ENCODE results near the gene ALK. TPM values are rescaled to one million over a fixed set of nuclear protein-coding genes. Genes with fewer than 3 reads are reported as not detected.

ALK gene
- total RNA-seq, 2 donors from 2014 or later, result 0.25 TPM; not detected in 1

- ATAC-seq (replicated peaks in 1 of 2), result no peak
- Mint-ChIP-seq H3K4me3 (no peak overlapping the region), H3K27me3 (ENCODE audit: low read depth) (no peaks in the 10 kb centered on the region), H3K27ac (no peak overlapping the region), H3K9me3 (peaks cover 0 to 4% of the 10 kb centered on the region in 2 donors), H3K36me3 (ENCODE audit: insufficient read depth in 2 of 2) (peaks cover 3 to 5% of the 10 kb centered on the region in 2 donors), H3K4me1 (ENCODE audit: low read depth) (peaks cover 20% of the 10 kb centered on the region)
- no peak for DNase-seq
Measured at GRCh38 chr2:29191817-29192216, 729.6 kb downstream of the ALK start.

DNA sequence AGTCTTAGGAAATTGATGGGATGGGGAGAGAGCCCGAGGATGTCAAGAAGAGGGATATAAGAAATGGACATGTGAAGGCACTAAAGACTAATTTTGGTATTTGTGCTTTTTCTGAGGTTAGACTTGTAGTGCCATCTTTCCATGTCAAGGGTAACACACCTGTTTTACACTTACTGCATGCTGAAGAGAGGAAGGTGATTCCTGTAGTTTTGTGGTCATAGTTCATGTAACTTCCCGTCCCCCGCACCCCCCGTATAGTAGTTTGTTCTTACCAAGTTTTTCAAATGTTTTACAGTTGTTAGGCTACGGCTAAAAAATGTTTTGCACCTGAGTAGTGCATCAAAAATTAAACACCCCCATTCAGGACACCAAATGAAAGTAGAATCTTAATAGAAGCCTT lies 732.3 kb downstream of the ALK start:
- H3K27me3 Mint-ChIP-seq (ENCODE audit: low read depth), result no peaks in the 10 kb centered on the region
- DNase-seq (peak in 1 of 2 donors; percentile 6), ATAC-seq (replicated peaks in 1 of 2) (peak; percentile 33 to 44)
- H3K4me3 Mint-ChIP-seq, result no peak overlapping the region
- peaks cover 20% of the 10 kb centered on the region for H3K4me1 Mint-ChIP-seq (ENCODE audit: low read depth)
- peaks cover 3 to 8% of the 10 kb centered on the region in 2 donors for H3K36me3 Mint-ChIP-seq (ENCODE audit: insufficient read depth in 2 of 2)
- no peak overlapping the region for H3K27ac Mint-ChIP-seq
- peaks cover 0 to 4% of the 10 kb centered on the region in 2 donors for H3K9me3 Mint-ChIP-seq

DNA sequence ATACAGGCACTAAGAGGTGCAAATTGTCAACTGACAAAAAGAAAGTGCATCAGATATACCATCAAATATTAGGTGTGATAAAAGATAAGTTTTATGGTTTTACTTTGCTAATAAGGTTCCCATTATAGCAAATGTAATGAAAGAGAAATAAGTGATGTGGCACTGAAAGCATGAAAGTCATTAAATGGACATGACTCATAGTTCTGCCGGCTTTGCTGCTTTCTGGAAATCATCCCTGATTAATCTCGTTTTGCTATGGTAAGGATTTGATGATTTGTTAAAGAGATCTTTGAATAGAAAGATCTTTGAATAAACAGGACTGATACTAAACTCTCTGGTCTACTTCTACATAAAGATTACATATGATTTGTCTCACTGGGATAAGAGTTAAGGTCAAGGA lies 733.5 kb downstream of the ALK start:
- no peak for DNase-seq
- no peak for ATAC-seq (replicated peaks in 1 of 2)
- Mint-ChIP-seq H3K27me3 (ENCODE audit: low read depth) (no peaks in the 10 kb centered on the region), H3K4me1 (ENCODE audit: low read depth) (peaks cover 20% of the 10 kb centered on the region), H3K36me3 (ENCODE audit: insufficient read depth in 2 of 2) (peaks cover 3 to 8% of the 10 kb centered on the region in 2 donors), H3K27ac (no peak overlapping the region), H3K4me3 (no peak overlapping the region), H3K9me3 (peaks cover 0 to 4% of the 10 kb centered on the region in 2 donors)

DNA sequence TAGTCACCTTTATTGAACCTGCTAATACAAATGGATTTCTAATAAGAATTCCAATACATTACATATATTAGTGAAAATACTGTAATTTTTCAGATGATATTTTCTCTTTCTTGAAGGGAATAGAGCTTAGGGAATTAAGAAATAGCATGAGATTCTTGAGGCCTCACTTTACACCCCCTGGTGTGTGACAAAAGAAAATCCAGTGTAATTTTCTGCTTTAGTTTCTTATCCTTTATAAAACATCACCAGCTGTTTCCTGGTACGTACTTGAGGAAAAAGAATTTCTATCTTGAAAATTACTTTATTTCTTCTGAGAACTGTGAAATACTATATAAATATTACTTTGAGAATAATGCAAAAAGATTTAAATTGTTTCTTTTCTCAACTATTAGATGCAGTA lies 734.6 kb downstream of the ALK start:
- H3K27ac Mint-ChIP-seq, result no peak overlapping the region
- peaks cover 3 to 8% of the 10 kb centered on the region in 2 donors for H3K36me3 Mint-ChIP-seq (ENCODE audit: insufficient read depth in 2 of 2)
- DNase-seq, result no peak
- no peaks in the 10 kb centered on the region for H3K27me3 Mint-ChIP-seq (ENCODE audit: low read depth)
- peaks cover 0 to 4% of the 10 kb centered on the region in 2 donors for H3K9me3 Mint-ChIP-seq
- peaks cover 20% of the 10 kb centered on the region for H3K4me1 Mint-ChIP-seq (ENCODE audit: low read depth)
- no peak for ATAC-seq (replicated peaks in 1 of 2)
- H3K4me3 Mint-ChIP-seq, result no peak overlapping the region

DNA sequence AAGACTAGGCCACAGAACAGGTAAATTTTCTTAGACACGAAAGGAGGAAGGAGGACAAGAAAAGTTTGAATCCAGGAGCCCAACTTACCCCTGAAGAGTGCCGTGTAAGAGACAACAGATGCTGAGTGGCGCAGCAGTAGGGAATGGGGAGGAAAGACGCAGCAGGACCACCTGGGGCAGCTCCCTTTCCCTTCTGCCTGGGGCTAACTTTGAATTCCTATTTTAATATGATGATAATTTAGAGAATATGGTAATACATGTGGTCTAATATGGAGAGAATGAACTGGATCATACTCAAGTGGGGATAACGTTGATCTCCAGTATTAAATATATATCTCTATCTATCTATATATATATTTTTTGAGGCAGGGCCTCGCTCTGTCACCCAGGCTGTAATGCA lies 736.9 kb downstream of the ALK start:
- peak overlapping the region; percentile 7 for H3K27ac Mint-ChIP-seq
- peaks cover 0 to 4% of the 10 kb centered on the region in 2 donors for H3K9me3 Mint-ChIP-seq
- peaks cover 27% of the 10 kb centered on the region for H3K4me1 Mint-ChIP-seq (ENCODE audit: low read depth)
- no peak for DNase-seq
- H3K4me3 Mint-ChIP-seq, result no peak overlapping the region
- no peak for ATAC-seq (replicated peaks in 1 of 2)
- peaks cover 3 to 8% of the 10 kb centered on the region in 2 donors for H3K36me3 Mint-ChIP-seq (ENCODE audit: insufficient read depth in 2 of 2)
- no peaks in the 10 kb centered on the region for H3K27me3 Mint-ChIP-seq (ENCODE audit: low read depth)

- Mint-ChIP-seq H3K4me1 (ENCODE audit: low read depth) (peaks cover 16% of the 10 kb centered on the region), H3K27ac (no peak overlapping the region), H3K27me3 (ENCODE audit: low read depth) (no peaks in the 10 kb centered on the region), H3K4me3 (no peak overlapping the region), H3K36me3 (ENCODE audit: insufficient read depth in 2 of 2) (peaks cover 3 to 8% of the 10 kb centered on the region in 2 donors), H3K9me3 (peaks cover 0 to 4% of the 10 kb centered on the region in 2 donors)
- DNase-seq, result no peak
- no peak for ATAC-seq (replicated peaks in 1 of 2)
Measured at GRCh38 chr2:29182920-29183319, 738.5 kb downstream of the ALK start.

GRCh38 chr2:29182334-29182733 lies 739.1 kb downstream of the ALK start:
- H3K36me3 Mint-ChIP-seq (ENCODE audit: insufficient read depth in 2 of 2), result peaks cover 0 to 3% of the 10 kb centered on the region in 2 donors

GRCh38 chr2:29175338-29175737 lies 746.0 kb downstream of the ALK start:
- Mint-ChIP-seq H3K4me3 (no peak overlapping the region), H3K27ac (no peak overlapping the region), H3K27me3 (ENCODE audit: low read depth) (no peaks in the 10 kb centered on the region), H3K36me3 (ENCODE audit: insufficient read depth in 2 of 2) (peaks cover 0 to 2% of the 10 kb centered on the region in 2 donors), H3K4me1 (ENCODE audit: low read depth) (peaks cover 11% of the 10 kb centered on the region), H3K9me3 (no peaks in the 10 kb centered on the region)
- no peak for ATAC-seq (replicated peaks in 1 of 2)
- DNase-seq, result no peak

More at GRCh38 chr2:29182334-29182733, 739.1 kb downstream of the ALK start:
- Mint-ChIP-seq H3K27me3 (ENCODE audit: low read depth) (no peaks in the 10 kb centered on the region), H3K4me1 (ENCODE audit: low read depth) (peaks cover 11% of the 10 kb centered on the region), H3K9me3 (peaks cover 0 to under 1% of the 10 kb centered on the region in 2 donors), H3K4me3 (no peak overlapping the region), H3K27ac (peak overlapping the region; percentile 46)
- ATAC-seq (replicated peaks in 1 of 2) (no peak), DNase-seq (no peak)

GRCh38 chr2:29174937-29175336 lies 746.4 kb downstream of the ALK start:
- DNase-seq (no peak), ATAC-seq (replicated peaks in 1 of 2) (no peak)
- Mint-ChIP-seq H3K4me1 (ENCODE audit: low read depth) (peaks cover 8% of the 10 kb centered on the region), H3K27ac (no peak overlapping the region), H3K27me3 (ENCODE audit: low read depth) (no peaks in the 10 kb centered on the region), H3K9me3 (no peaks in the 10 kb centered on the region), H3K4me3 (no peak overlapping the region), H3K36me3 (ENCODE audit: insufficient read depth in 2 of 2) (peaks cover 0 to 2% of the 10 kb centered on the region in 2 donors)

GRCh38 chr2:29166242-29167039 lies 754.9 kb downstream of the ALK start:
- Mint-ChIP-seq H3K36me3 (ENCODE audit: insufficient read depth in 2 of 2) (no peaks in the 10 kb centered on the region), H3K4me3 (no peak overlapping the region), H3K9me3 (no peaks in the 10 kb centered on the region), H3K27ac (no peak overlapping the region), H3K4me1 (ENCODE audit: low read depth) (no peaks in the 10 kb centered on the region), H3K27me3 (ENCODE audit: low read depth) (no peaks in the 10 kb centered on the region)
- ATAC-seq (replicated peaks in 1 of 2), result no peak
- DNase-seq, result no peak

DNA sequence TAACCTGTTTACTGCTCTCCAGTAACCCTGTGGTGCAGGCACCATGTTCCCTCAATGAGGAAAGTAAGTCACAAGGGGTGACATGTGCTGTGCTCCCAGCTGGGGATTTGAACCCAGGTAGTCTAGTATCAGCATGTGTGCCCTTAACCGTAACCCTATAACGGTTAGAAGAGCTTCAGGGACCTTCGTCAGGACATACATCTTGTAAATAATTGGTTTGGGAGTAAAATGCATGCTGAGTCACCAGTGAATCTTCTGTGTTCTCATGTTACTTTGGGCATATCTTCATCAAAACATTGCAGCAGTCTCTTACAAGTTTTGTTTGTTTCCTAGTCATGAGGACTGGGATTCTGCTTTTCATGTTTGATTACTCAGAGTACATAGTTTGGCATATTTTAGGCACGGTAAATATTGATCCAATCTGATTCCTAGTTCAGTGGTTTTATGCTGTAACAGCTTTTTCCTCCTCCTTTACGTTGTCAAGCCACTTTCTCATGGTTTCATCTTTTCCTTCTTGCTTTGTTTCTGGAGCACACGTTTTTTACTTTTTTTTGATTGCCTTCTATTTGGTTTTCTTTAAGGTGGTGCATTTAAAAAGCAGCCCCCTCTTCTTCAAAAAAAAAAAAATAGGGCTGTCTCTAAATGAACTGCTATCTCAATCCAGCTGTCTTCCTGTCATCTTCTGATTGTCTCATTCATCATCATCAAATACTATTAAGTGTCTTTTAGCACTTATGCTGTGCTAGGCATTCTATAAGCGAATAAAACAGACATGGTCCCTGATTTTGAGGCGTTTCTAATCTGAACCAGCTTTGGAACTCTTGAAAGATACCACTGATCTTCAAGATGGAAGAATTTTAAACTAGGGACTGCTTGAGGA lies 755.8 kb downstream of the ALK start:
- Mint-ChIP-seq H3K36me3 (ENCODE audit: insufficient read depth in 2 of 2) (no peaks in the 10 kb centered on the region), H3K9me3 (no peaks in the 10 kb centered on the region), H3K4me1 (ENCODE audit: low read depth) (no peaks in the 10 kb centered on the region), H3K27me3 (ENCODE audit: low read depth) (no peaks in the 10 kb centered on the region), H3K27ac (peak overlapping the region; percentile 47), H3K4me3 (no peak overlapping the region)
- DNase-seq (no peak), ATAC-seq (replicated peaks in 1 of 2) (no peak)

- H3K4me3 Mint-ChIP-seq, result no peak overlapping the region
- H3K36me3 Mint-ChIP-seq (ENCODE audit: insufficient read depth in 2 of 2), result no peaks in the 10 kb centered on the region
- H3K4me1 Mint-ChIP-seq (ENCODE audit: low read depth), result no peaks in the 10 kb centered on the region
Measured at GRCh38 chr2:29164091-29164846, 757.1 kb downstream of the ALK start.

More at GRCh38 chr2:29164091-29164846, 757.1 kb downstream of the ALK start:
- Mint-ChIP-seq H3K9me3 (no peaks in the 10 kb centered on the region), H3K27me3 (ENCODE audit: low read depth) (no peaks in the 10 kb centered on the region), H3K27ac (no peak overlapping the region)
- DNase-seq, result no peak
- ATAC-seq (replicated peaks in 1 of 2), result no peak
